Measurements from ENCODE around the gene HIVEP2.

HIVEP2 gene

GRCh38 chr6:142718667-142719191, 226.2 kb downstream of the HIVEP2 start:
- no peaks in the 10 kb centered on the region for H3K4me1 ChIP-seq (ENCODE audit: control insufficient read depth, insufficient read depth, low read length, poor library complexity, severe bottlenecking)
- no peak overlapping the region for H3K4me3 ChIP-seq (ENCODE audit: extremely low read depth, insufficient read depth, low read length, poor library complexity, severe bottlenecking)
- no peaks in the 10 kb centered on the region for H3K36me3 ChIP-seq (ENCODE audit: control insufficient read depth, insufficient read depth, low read length)
- no peak overlapping the region for H3K27ac ChIP-seq (ENCODE audit: low read depth, low read length, severe bottlenecking)
- H3K9me3 ChIP-seq (ENCODE audit: control insufficient read depth, low read length) = no peaks in the 10 kb centered on the region

DNA sequence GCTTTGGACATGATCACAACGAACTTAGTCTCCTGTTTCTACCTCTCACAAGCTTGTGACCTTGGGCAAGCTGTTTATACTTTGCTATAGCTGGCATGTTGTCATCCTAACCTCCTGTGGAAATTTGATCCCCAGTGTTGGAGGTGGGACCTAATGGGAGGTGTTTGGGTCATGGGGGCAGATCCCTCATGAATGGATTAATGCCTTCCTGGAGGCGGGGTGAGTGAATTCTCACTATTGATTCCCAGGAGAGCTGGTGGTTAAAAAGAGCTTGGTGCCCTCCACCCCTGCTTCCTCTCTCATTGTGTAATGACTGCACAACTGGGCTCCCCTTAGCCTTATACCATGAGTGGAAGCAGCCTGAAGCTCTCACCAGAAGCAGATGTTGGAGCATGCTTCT, 228.9 kb downstream of the HIVEP2 start:
- Histone ChIP-seq H3K36me3 (ENCODE audit: control insufficient read depth, insufficient read depth, low read length) (no peaks in the 10 kb centered on the region), H3K27ac (ENCODE audit: low read depth, low read length, severe bottlenecking) (no peak overlapping the region), H3K4me1 (ENCODE audit: control insufficient read depth, insufficient read depth, low read length, poor library complexity, severe bottlenecking) (no peaks in the 10 kb centered on the region), H3K9me3 (ENCODE audit: control insufficient read depth, low read length) (peaks cover 4% of the 10 kb centered on the region), H3K4me3 (ENCODE audit: extremely low read depth, insufficient read depth, low read length, poor library complexity, severe bottlenecking) (no peak overlapping the region)
- WGBS, 2 experiments (ENCODE audit: insufficient coverage in 2 of 2) = 86% methylated on average over 1 of the region's 2 CpGs; no CpG with 5 or more reads in 1 of the 2 experiments

- no peaks in the 10 kb centered on the region for H3K36me3 ChIP-seq (ENCODE audit: control insufficient read depth, insufficient read depth, low read length)
- no peak overlapping the region for H3K4me3 ChIP-seq (ENCODE audit: extremely low read depth, insufficient read depth, low read length, poor library complexity, severe bottlenecking)
- H3K27ac ChIP-seq (ENCODE audit: low read depth, low read length, severe bottlenecking) = no peak overlapping the region
- WGBS, 2 experiments (ENCODE audit: insufficient coverage in 2 of 2) = 92% methylated on average over 5 to 6 of the region's 7 CpGs
- H3K4me1 ChIP-seq (ENCODE audit: control insufficient read depth, insufficient read depth, low read length, poor library complexity, severe bottlenecking) = no peaks in the 10 kb centered on the region
- peaks cover 4% of the 10 kb centered on the region for H3K9me3 ChIP-seq (ENCODE audit: control insufficient read depth, low read length)
These were observed 229.8 kb downstream of the HIVEP2 start for GRCh38 chr6:142714951-142715785.

GRCh38 chr6:142713959-142714358, 231.0 kb downstream of the HIVEP2 start:
- Histone ChIP-seq H3K9me3 (ENCODE audit: control insufficient read depth, low read length) (peaks cover 4% of the 10 kb centered on the region), H3K36me3 (ENCODE audit: control insufficient read depth, insufficient read depth, low read length) (no peaks in the 10 kb centered on the region), H3K4me3 (ENCODE audit: extremely low read depth, insufficient read depth, low read length, poor library complexity, severe bottlenecking) (no peak overlapping the region), H3K4me1 (ENCODE audit: control insufficient read depth, insufficient read depth, low read length, poor library complexity, severe bottlenecking) (no peaks in the 10 kb centered on the region), H3K27ac (ENCODE audit: low read depth, low read length, severe bottlenecking) (no peak overlapping the region)
- 93 to 94% methylated on average over 3 of the region's 4 CpGs for WGBS, 2 experiments (ENCODE audit: insufficient coverage in 2 of 2)

GRCh38 chr6:142712231-142712630, 232.7 kb downstream of the HIVEP2 start:
- no peak overlapping the region for H3K27ac ChIP-seq (ENCODE audit: low read depth, low read length, severe bottlenecking)
- H3K4me1 ChIP-seq (ENCODE audit: control insufficient read depth, insufficient read depth, low read length, poor library complexity, severe bottlenecking) = no peaks in the 10 kb centered on the region
- H3K4me3 ChIP-seq (ENCODE audit: extremely low read depth, insufficient read depth, low read length, poor library complexity, severe bottlenecking) = no peak overlapping the region
- peaks cover 4% of the 10 kb centered on the region for H3K9me3 ChIP-seq (ENCODE audit: control insufficient read depth, low read length)
- no peaks in the 10 kb centered on the region for H3K36me3 ChIP-seq (ENCODE audit: control insufficient read depth, insufficient read depth, low read length)
- WGBS, 2 experiments (ENCODE audit: insufficient coverage in 2 of 2) = 67 to 88% methylated on average over 1 of the region's 1 CpG

DNA sequence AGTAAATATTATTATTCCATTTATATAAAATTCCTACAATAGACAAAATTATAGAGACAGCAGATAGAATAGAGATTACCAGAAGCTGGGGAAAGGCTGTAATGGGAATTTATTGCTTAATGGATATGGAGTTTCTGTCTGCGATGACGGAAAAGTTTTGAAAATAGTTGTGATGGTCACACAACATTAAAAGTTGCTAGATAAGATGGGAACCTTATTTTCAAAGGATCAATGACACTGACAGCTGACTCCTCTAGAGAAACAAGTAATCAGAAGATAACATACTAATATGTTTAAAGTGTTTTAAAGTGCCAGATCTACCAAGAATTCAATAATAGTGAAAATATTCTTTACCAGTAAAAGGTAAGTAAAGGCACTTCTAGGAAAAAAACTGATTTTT, 236.3 kb downstream of the HIVEP2 start:
- Histone ChIP-seq H3K36me3 (ENCODE audit: control insufficient read depth, insufficient read depth, low read length) (no peaks in the 10 kb centered on the region), H3K4me1 (ENCODE audit: control insufficient read depth, insufficient read depth, low read length, poor library complexity, severe bottlenecking) (no peaks in the 10 kb centered on the region), H3K9me3 (ENCODE audit: control insufficient read depth, low read length) (peaks cover 4% of the 10 kb centered on the region), H3K4me3 (ENCODE audit: extremely low read depth, insufficient read depth, low read length, poor library complexity, severe bottlenecking) (no peak overlapping the region), H3K27ac (ENCODE audit: low read depth, low read length, severe bottlenecking) (no peak overlapping the region)
- 94 to 100% methylated on average over 2 of the region's 2 CpGs for WGBS, 2 experiments (ENCODE audit: insufficient coverage in 2 of 2)

- 83% methylated on average over 1 of the region's 2 CpGs; no CpG with 5 or more reads in 1 of the 2 experiments for whole genome bisulfite sequencing, 2 experiments (ENCODE audit: insufficient coverage in 2 of 2)
- peaks cover 8% of the 10 kb centered on the region for H3K4me1 ChIP-seq (ENCODE audit: control insufficient read depth, insufficient read depth, low read length, poor library complexity, severe bottlenecking)
- H3K4me3 ChIP-seq (ENCODE audit: extremely low read depth, insufficient read depth, low read length, poor library complexity, severe bottlenecking) = no peak overlapping the region
- H3K36me3 ChIP-seq (ENCODE audit: control insufficient read depth, insufficient read depth, low read length) = no peaks in the 10 kb centered on the region
- no peak overlapping the region for H3K27ac ChIP-seq (ENCODE audit: low read depth, low read length, severe bottlenecking)
- peaks cover 4% of the 10 kb centered on the region for H3K9me3 ChIP-seq (ENCODE audit: control insufficient read depth, low read length)
These were observed 237.7 kb downstream of the HIVEP2 start for GRCh38 chr6:142707255-142707654.

DNA sequence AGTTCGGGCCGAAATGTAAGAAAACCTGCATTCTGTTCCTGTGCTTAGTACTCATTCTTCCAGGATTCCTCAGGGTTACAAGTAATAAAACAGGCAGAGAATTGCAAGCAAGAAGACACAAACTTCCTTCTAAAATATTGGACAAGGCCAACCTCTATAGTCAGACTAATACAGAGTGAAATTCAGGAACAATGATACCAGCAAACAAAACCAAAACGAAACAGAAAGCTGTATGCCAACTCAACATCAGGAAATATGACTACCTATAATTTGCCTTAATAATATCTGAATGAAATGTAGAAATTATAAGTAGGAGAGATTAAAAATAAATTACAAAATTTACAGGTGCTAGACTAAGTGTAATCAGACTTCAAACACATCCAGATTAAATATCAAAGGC, 238.8 kb downstream of the HIVEP2 start:
- no peak overlapping the region for H3K4me3 ChIP-seq (ENCODE audit: extremely low read depth, insufficient read depth, low read length, poor library complexity, severe bottlenecking)
- peaks cover 8% of the 10 kb centered on the region for H3K4me1 ChIP-seq (ENCODE audit: control insufficient read depth, insufficient read depth, low read length, poor library complexity, severe bottlenecking)
- H3K36me3 ChIP-seq (ENCODE audit: control insufficient read depth, insufficient read depth, low read length) = no peaks in the 10 kb centered on the region
- no peak overlapping the region for H3K27ac ChIP-seq (ENCODE audit: low read depth, low read length, severe bottlenecking)
- no peaks in the 10 kb centered on the region for H3K9me3 ChIP-seq (ENCODE audit: control insufficient read depth, low read length)
- 91 to 100% methylated on average over 2 of the region's 3 CpGs for WGBS, 2 experiments (ENCODE audit: insufficient coverage in 2 of 2)

DNA sequence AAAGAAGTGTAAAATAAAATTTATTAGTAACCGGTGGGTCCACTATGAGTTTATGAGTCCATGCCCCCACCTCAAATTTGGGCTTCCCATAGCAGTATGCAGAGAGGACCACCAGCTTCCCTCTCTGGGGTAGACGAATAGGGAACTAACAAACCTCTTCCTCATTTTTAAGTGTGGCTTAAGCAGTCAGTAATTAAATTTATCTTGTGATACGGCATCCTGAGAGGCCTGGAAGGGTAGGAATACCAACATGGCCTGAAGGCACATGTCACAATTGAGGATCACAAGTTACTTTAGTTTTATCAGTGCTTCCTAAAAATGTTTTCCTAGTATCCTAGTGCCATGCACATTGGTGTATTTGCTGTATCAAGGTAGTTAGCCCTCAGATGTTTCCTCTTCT, 239.9 kb downstream of the HIVEP2 start:
- 100% methylated on average over 1 of the region's 3 CpGs for WGBS, 2 experiments (ENCODE audit: insufficient coverage in 2 of 2)
- peaks cover 8% of the 10 kb centered on the region for H3K4me1 ChIP-seq (ENCODE audit: control insufficient read depth, insufficient read depth, low read length, poor library complexity, severe bottlenecking)
- H3K36me3 ChIP-seq (ENCODE audit: control insufficient read depth, insufficient read depth, low read length) = no peaks in the 10 kb centered on the region
- no peak overlapping the region for H3K27ac ChIP-seq (ENCODE audit: low read depth, low read length, severe bottlenecking)
- no peaks in the 10 kb centered on the region for H3K9me3 ChIP-seq (ENCODE audit: control insufficient read depth, low read length)
- H3K4me3 ChIP-seq (ENCODE audit: extremely low read depth, insufficient read depth, low read length, poor library complexity, severe bottlenecking) = no peak overlapping the region

GRCh38 chr6:142702501-142703460, 242.2 kb downstream of the HIVEP2 start:
- no peaks in the 10 kb centered on the region for H3K9me3 ChIP-seq (ENCODE audit: control insufficient read depth, low read length)
- no peaks in the 10 kb centered on the region for H3K36me3 ChIP-seq (ENCODE audit: control insufficient read depth, insufficient read depth, low read length)
- peaks cover 8% of the 10 kb centered on the region for H3K4me1 ChIP-seq (ENCODE audit: control insufficient read depth, insufficient read depth, low read length, poor library complexity, severe bottlenecking)
- H3K4me3 ChIP-seq (ENCODE audit: extremely low read depth, insufficient read depth, low read length, poor library complexity, severe bottlenecking) = no peak overlapping the region
- WGBS, 2 experiments (ENCODE audit: insufficient coverage in 2 of 2) = 55 to 66% methylated on average over 9 to 11 of the region's 12 CpGs
- peak overlapping the region; percentile 23 for H3K27ac ChIP-seq (ENCODE audit: low read depth, low read length, severe bottlenecking)

Data from mesodermal cell (in vitro differentiated cells).